DOHH2 (cell line): ENCODE data around the gene FXYD1.
"Not testable (repeated sequence)": the region's sequence is repeated elsewhere in the genome, so short reads cannot be mapped to it uniquely, and the experiment has no call there.

Experiments used
- H3F3A ChIP-seq: fragments of 200-600 bp; sonication (generic), shearing (Covaris generic); 2 replicates; pipeline ENCODE4 v1.6.0; 2016; ENCODE audit warnings: antibody characterized with exemption, mild to moderate bottlenecking; ENCODE audit not compliant: control insufficient read depth, insufficient read depth
- H3K27ac ChIP-seq: fragments of 200-600 bp; sonication (generic); 2 replicates; pipeline ENCODE4 v1.5.1; 2014; ENCODE audit warnings: low read depth, mild to moderate bottlenecking, low read length, moderate library complexity
- H3K27me3 ChIP-seq: fragments of 200-600 bp; sonication (generic); 2 replicates; pipeline ENCODE4 v1.6.1; 2014; ENCODE audit warnings: mild to moderate bottlenecking, low read length, mixed read lengths; ENCODE audit not compliant: control insufficient read depth
- H3K36me3 ChIP-seq: fragments of 200-600 bp; sonication (generic); 2 replicates; pipeline ENCODE4 v1.6.1; 2014; ENCODE audit warnings: mild to moderate bottlenecking, low read length, moderate library complexity, mixed read lengths; ENCODE audit not compliant: control insufficient read depth
- H3K4me1 ChIP-seq: fragments of 200-600 bp; sonication (generic); 2 replicates; pipeline ENCODE4 v1.6.1; 2014; ENCODE audit warnings: mild to moderate bottlenecking, low read length, mixed read lengths; ENCODE audit not compliant: control insufficient read depth
- H3K4me2 ChIP-seq: fragments of 200-600 bp; sonication (generic); 2 replicates; pipeline ENCODE4 v1.6.0; 2014; ENCODE audit warnings: mild to moderate bottlenecking, low read length, moderate library complexity
- H3K4me3 ChIP-seq: fragments of 200-600 bp; sonication (generic); 2 replicates; pipeline ENCODE4 v1.5.1; 2014; ENCODE audit warnings: mild to moderate bottlenecking, low read length, mixed read lengths
- H3K79me2 ChIP-seq: fragments of 200-600 bp; sonication (generic); 2 replicates; pipeline ENCODE4 v1.6.1; 2014; ENCODE audit warnings: mild to moderate bottlenecking, low read length, mixed read lengths; ENCODE audit not compliant: control insufficient read depth
- H3K9me2 ChIP-seq: fragments of 200-600 bp; sonication (generic); replicated peaks from 2 replicates; pipeline ENCODE4 v1.6.1; 2014; ENCODE audit warnings: mild to moderate bottlenecking, low read length, mixed read lengths; ENCODE audit not compliant: control insufficient read depth
- H3K9me3 ChIP-seq: fragments of 200-600 bp; sonication (generic); 2 replicates; pipeline ENCODE4 v1.6.1; 2014; ENCODE audit warnings: antibody characterized with exemption, low read length, mixed read lengths; ENCODE audit not compliant: control insufficient read depth, insufficient read depth
- H4K20me1 ChIP-seq: fragments of 200-600 bp; sonication (generic); 2 replicates; pipeline ENCODE4 v1.6.0; 2014; ENCODE audit warnings: low read depth, mild to moderate bottlenecking, antibody characterized with exemption, low read length, moderate library complexity; ENCODE audit not compliant: control insufficient read depth, insufficient read depth
- CTCF ChIP-seq: fragments of 200-600 bp; sonication (generic); IDR thresholded peaks from one replicate; pipeline ENCODE4 v1.5.1; 2014; ENCODE audit warnings: antibody characterized with exemption, mild to moderate bottlenecking, low read depth, low read length; ENCODE audit not compliant: poor library complexity, severe bottlenecking
- EZH2phosphoT487 ChIP-seq: fragments of 200-600 bp; sonication (generic); IDR thresholded peaks from 2 replicates; pipeline ENCODE4 v1.6.1; 2017; ENCODE audit warnings: borderline replicate concordance, mild to moderate bottlenecking, antibody characterized with exemption, low read length, moderate library complexity, mixed read lengths

FXYD1 gene

GRCh38 chr19:35149463-35149862, 10.8 kb downstream of the FXYD1 start:
- TF ChIP-seq EZH2phosphoT487: no peak
- no peak for TF ChIP-seq CTCF

GRCh38 chr19:35150445-35150844, 11.8 kb downstream of the FXYD1 start:
- H3F3A ChIP-seq: 0 out of 2 replicates have a peak, but pooled peaks cover under 1% of the 10 kb centered on the region
- H3K4me3 ChIP-seq: no peak overlapping the region
- peaks cover 19% of the 10 kb centered on the region for H3K4me1 ChIP-seq
- H3K4me2 ChIP-seq: no peak overlapping the region
- H3K9me2 ChIP-seq: no peaks in the 10 kb centered on the region
- peaks cover 8% of the 10 kb centered on the region for H3K27me3 ChIP-seq
- H4K20me1 ChIP-seq: no peaks in the 10 kb centered on the region
- H3K79me2 ChIP-seq: peaks cover 10% of the 10 kb centered on the region
- H3K9me3 ChIP-seq: no peaks in the 10 kb centered on the region
- peaks cover 6% of the 10 kb centered on the region; the same call in 1 of the 2 replicates for H3K36me3 ChIP-seq
- TF ChIP-seq EZH2phosphoT487 (no peak), CTCF (no peak)
- no peak overlapping the region for H3K27ac ChIP-seq

More at GRCh38 chr19:35149463-35149862, 10.8 kb downstream of the FXYD1 start:
- Histone ChIP-seq H4K20me1 (no peaks in the 10 kb centered on the region), H3K36me3 (no peaks in the 10 kb centered on the region), H3K27ac (no peak overlapping the region), H3K9me3 (no peaks in the 10 kb centered on the region), H3K9me2 (no peaks in the 10 kb centered on the region), H3F3A (0 out of 2 replicates have a peak, but pooled peaks cover 3% of the 10 kb centered on the region), H3K79me2 (no peaks in the 10 kb centered on the region; the same call in 1 of the 2 replicates), H3K27me3 (peaks cover 14% of the 10 kb centered on the region), H3K4me1 (peaks cover 23% of the 10 kb centered on the region), H3K4me2 (no peak overlapping the region), H3K4me3 (no peak overlapping the region)

DNA sequence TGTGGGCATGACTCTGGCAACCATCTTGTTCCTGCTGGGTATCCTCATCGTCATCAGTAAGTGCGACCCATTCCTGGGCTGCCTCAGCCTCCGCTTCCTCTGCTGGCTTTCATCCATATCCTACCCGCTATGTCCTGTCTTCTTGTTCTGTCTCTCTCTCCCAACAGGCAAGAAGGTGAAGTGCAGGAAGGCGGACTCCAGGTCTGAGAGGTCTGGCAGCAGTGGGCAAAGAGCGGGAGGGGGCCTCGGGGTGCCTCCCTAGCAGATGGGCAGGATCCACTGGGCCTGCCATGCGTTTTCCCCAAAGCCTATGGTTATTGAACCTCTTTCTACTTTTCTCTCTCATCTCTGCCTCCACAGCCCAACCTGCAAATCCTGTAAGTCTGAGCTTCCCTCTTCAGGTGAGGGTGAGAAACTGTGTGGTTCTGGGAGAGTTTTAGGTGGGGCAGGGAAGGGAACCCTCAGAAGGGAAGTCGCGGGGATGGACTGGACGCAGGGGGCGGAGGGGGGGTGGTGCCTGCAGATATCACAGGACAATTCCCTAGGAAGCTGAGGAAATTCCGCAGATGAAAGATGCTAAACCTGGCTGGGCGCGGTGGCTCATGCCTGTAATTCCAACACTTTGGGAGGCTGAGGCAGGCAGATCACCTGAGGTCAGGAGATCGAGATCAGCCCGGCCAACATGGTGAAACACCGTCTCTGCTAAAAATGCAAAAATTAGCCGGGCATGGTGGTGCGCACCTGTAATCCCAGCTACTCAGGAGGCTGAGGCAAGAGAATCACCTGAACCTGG, 12.8 kb downstream of the FXYD1 start:
- no peaks in the 10 kb centered on the region for H3K9me3 ChIP-seq
- no peak overlapping the region for H3K4me2 ChIP-seq
- no peaks in the 10 kb centered on the region for H3F3A ChIP-seq

DNA sequence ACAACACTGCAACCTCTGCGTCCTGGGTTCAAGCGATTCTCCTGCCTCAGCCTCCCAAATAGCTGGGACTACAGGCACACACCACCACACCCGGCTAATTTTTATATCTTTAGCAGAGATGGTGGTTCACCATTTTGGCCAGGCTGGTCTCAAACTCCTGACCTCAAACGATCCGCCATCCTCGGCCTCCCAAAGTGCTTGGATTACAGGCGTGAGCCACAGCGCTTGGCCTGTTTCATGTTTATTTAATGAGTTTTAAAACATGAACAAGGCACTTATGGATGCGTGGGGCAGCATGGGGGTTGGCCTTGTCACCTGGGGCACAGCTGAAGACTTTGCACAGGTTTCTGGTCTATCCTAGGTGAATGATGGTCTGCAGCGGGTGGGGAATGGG, 14.5 kb downstream of the FXYD1 start:
- H3K4me3 ChIP-seq, H3K9me2 ChIP-seq, H4K20me1 ChIP-seq, H3K27me3 ChIP-seq, H3F3A ChIP-seq, H3K9me3 ChIP-seq, H3K27ac ChIP-seq: not testable (repeated sequence)
- Histone ChIP-seq H3K4me1 (peaks cover 30% of the 10 kb centered on the region), H3K4me2 (0 out of 2 replicates have a peak overlapping the region, but pooled peaks have one; percentile 76), H3K79me2 (peaks cover 16% of the 10 kb centered on the region), H3K36me3 (peaks cover 23% of the 10 kb centered on the region)

More for the DNA sequence above, 12.8 kb downstream of the FXYD1 start:
- Histone ChIP-seq H3K4me1 (peaks cover 29% of the 10 kb centered on the region), H3K9me2 (no peaks in the 10 kb centered on the region), H3K4me3 (no peak overlapping the region), H3K79me2 (peaks cover 16% of the 10 kb centered on the region), H3K36me3 (peaks cover 10% of the 10 kb centered on the region; the same call in 1 of the 2 replicates), H3K27ac (no peak overlapping the region), H4K20me1 (no peaks in the 10 kb centered on the region), H3K27me3 (peaks cover 8% of the 10 kb centered on the region)
- TF ChIP-seq EZH2phosphoT487: no peak
- no peak for TF ChIP-seq CTCF
